Activated CD4-positive, CD25-positive, alpha-beta regulatory T cell treated with anti-CD3 and anti-CD28 coated beads, Interleukin-2, amount 50 U/mL, for 72 hours (primary cell): Measurements from ENCODE around the gene HTT.
"Not testable (repeated sequence)": the region's sequence is repeated elsewhere in the genome, so short reads cannot be mapped to it uniquely, and the experiment has no call there.

ENCODE experiments used
- DNase-seq: peaks from one replicate; pipeline ENCODE4 v3.0.0; 2021

HTT gene

DNA sequence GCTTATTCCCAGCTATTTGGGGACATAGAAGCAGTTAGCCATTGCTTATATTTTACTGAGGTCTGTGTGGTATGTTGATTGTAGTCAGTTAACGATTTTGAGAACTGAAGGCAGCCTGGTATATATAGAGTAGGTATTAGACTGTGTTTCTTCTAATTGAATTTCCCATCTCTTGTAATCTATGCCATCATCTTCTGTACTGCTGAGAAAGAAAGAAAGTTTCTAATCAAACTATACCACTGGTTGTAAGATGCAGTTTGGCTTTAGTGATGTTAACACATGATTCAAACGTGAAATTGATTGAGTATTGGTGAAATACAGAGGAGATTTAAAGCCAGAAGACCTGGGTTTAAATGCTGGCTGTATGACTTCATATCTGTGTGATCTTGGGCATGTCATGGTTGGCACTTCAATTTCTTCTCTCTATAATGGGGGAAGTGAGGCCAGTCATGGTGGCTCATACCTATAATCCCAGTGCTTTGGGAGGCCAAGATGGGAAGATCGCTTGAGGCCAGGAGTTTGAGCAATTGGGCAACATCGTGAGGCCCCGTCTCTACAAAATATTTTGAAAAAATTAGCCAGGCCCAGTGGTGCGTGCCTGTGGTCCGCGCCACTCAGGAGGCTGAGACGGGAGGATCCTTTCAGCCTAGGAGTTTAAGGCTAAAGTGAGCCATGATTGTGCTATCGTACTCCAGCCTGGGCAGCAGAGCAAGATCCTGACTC, 11.6 kb downstream of the HTT start:
- no peak for DNase-seq

DNA sequence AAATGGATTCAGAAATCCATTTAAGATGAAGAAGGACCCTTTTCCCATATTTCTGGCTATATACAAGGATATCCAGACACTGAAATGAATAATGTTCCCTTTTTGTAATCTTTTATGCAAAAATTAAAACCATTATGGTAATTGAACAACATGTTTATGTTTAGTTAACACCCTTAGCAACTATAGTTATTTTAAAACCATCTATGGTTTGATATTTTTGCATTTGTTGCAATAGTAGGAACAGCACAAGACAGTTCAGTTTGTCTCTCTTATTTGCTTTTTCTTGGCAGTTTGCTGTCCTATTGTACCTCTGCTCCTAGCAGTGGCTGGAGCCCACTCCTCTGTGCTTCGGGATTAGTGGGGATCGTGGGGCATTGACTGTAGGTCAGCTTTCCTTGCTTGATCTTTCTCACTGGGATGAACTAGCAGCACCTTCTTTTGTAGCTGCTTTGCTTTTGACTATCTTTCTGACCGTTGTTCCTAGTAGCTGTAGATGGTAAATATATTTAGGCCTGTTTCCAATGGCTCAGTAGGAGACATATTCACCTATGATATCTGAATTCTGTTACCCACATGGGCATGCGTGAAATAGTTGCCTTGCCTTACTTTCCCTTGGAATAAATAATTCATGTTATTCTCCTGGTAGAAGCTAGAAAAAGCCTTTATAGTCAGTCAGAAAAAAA, 12.8 kb downstream of the HTT start:
- no peak for DNase-seq

DNA sequence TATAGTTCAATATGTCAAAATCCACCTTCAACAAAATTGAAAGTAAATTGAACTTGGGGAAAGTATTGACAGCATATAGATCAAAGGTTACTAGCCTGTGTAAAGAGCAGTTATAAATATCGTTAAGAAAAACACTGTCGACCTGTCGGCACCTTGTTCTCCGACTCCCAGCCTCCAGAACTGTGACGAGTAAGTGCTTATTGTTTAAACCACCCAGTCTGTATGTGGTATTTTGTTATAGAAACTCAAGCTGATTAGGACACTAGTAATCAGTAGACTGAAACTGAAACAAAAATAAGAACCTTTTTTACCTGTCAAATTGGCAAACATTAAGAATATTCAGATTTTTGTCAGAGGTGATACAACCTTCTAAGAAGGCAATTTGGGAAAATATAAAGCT, 17.0 kb downstream of the HTT start:
- no peak for DNase-seq

DNA sequence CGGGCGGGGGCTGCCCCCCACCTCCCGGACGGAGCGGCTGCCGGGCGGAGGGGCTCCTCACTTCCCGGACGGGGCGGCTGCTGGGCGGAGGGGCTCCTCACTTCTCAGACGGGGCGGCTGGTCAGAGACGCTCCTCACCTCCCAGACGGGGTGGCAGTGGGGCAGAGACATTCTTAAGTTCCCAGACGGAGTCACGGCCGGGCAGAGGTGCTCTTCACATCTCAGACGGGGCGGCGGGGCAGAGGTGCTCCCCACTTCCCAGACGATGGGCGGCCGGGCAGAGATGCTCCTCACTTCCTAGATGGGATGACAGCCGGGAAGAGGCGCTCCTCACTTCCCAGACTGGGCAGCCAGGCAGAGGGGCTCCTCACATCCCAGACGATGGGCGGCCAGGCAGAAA, 20.2 kb downstream of the HTT start:
- DNase-seq = not testable (repeated sequence)

DNA sequence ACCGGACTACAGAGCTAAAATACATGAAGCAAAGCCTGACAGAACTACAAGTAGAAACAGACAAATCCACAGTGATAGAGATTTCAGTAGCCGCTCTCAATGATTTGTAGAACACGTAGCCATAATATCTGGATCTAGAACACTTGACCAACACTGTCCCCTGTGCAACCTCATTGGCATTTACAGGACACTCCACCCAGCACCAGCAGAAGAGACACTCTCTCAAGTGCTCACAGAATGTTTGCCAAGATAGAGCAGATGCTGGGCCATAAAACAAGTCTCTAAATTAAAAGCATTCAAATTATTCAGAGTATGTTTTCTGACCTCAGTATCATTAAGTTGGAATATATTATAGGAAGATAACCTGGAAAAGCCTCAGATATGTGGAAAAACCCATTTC, 21.7 kb downstream of the HTT start:
- DNase-seq = no peak

DNA sequence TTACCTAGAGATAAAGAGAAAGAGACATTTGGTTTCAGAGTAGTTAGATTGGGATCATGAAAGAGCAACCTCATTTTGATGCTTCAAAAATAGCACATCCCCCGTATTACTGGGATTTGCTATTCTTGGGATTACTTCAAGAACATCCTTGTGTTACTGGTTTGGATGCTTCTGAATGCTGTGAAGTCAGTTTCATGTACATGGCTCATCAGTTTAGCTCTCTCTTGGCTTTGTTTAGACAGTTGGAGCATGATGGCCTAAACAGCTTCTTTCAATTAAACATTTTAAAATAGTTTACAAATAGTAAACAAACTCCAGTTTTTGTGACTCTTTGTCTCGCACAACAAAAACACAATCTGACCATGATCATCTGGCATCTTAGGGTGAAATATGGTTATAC, 23.9 kb downstream of the HTT start:
- DNase-seq = no peak

DNA sequence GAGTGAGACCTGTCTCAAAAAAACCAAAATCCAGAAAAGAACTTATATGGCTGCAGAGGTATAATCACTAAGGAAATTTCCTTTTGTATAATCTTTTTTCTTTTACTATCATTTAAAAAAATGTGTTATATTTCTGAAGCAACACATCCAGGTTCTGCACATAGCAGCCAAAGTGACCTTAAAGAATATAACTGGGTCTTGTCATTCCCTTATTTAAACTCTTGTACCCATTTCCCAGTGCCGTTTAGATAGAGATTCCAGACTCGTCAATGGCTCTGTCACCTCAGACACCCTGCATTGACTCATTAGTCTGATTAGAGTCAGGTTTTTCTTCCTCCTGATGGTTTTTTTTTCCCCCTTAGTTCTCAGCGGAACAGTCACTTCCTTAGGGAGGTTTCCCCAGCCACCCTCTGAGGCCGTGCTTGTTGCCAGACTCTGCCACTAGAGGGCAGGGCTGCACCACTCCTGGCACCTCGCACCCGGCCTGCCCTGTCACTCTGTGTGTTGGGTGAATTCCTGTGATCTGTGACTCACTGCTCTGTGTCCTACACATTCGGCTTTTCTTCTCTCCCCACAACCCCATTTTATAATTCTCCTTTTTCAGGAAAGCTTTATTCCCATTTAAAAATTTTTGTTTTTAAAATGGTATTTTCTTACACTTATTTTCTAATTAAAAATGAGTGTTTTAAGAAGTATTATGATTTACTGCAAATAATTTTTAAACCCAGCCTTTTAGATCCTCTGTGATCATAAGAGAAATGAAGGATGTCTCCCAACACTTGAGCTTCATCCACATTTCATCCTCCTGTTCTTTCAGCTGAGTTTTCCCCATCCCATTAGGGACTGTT, 32.1 kb downstream of the HTT start:
- peak; percentile 91 for DNase-seq

DNA sequence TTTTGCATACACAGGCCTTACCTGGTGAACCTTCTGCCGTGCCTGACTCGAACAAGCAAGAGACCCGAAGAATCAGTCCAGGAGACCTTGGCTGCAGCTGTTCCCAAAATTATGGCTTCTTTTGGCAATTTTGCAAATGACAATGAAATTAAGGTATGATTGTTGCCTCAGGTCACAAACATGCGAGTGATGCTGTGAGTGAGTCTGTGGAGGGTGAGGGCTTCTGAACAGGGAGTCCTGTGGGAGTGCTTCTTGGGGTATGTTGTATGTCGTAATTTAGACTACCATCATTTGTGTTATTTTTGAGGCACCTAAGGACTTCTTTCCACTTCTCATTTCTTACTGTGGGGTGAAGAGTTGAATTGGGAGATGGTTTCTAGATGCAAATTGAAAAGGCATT, 32.8 kb downstream of the HTT start:
- no peak for DNase-seq

DNA sequence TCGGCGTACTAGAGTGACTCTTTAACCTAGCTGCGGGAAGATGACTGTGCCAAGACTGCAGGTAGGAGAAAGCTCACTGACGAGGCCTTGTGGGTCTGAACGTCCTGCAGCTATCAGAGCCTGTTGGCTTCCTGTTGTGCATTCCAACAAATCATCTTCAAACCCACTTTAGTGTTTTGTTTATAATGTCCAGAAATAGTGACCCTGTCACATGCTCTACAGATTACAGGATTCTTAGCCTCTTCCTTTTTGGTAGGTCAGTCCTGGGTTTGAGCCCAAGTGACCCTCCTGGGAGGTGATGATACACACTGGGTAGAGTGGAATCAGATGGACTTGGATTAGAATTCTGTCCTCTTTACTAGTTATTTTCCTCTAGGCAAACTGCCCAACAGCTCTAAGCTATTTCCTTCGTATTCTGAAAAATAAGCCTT, 33.2 kb downstream of the HTT start:
- DNase-seq = no peak

DNA sequence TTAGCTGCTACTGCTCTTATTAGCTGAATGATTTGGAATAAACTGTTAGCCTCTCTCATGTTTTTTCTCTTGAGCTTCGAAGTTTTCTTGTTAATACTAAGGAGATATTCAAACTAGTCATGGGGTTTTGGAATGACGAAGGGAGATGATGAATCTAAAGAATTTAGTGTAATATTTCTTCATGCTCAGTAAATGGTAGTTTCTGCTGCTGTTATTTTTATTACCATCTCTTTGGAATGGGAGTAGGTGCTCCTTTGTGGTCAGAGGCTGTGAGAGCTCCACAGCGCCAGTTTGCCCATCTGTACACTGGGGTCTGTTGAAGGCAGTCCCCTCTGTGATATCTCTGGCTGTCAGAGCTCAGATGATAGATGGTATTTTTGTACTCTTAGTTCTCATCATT, 33.7 kb downstream of the HTT start:
- DNase-seq = no peak

DNA sequence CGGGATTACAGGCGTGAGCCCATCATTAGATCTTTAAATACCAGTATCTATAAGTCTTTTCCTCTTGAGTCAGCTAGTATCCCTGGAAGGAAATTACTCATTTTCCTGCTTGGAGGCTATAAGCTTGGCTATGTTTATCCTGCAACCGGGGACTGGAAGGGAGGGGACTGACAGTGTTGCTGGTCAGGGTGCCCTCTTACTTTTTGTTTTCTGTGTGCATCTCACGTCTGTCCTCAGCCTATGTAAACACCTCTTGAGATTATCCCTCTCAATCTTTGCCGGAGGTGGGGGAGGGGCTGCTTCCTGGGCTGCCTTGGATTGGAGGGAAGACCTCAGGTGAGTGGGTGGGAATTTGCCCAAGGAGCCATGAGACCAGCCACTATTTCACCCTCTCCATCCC, 37.0 kb downstream of the HTT start:
- DNase-seq = no peak

DNA sequence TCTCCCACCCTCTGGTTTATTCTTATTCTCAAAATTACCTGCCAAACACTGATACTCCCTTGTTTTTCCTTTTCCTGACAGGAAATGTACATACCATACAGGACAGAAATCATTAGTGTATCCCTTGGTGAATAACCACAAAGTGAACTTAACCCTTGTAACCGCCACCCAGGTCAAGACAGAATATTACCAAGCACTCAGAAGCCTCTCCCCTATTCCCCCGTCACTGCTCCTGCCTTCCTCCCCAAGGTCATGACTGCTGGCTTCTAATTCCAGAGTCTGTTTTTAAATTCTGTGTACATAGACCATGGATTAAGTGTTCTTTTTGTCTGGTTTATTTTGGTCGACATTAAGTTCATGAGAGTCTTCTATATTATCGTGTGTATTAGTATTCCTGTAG, 37.7 kb downstream of the HTT start:
- DNase-seq = no peak

DNA sequence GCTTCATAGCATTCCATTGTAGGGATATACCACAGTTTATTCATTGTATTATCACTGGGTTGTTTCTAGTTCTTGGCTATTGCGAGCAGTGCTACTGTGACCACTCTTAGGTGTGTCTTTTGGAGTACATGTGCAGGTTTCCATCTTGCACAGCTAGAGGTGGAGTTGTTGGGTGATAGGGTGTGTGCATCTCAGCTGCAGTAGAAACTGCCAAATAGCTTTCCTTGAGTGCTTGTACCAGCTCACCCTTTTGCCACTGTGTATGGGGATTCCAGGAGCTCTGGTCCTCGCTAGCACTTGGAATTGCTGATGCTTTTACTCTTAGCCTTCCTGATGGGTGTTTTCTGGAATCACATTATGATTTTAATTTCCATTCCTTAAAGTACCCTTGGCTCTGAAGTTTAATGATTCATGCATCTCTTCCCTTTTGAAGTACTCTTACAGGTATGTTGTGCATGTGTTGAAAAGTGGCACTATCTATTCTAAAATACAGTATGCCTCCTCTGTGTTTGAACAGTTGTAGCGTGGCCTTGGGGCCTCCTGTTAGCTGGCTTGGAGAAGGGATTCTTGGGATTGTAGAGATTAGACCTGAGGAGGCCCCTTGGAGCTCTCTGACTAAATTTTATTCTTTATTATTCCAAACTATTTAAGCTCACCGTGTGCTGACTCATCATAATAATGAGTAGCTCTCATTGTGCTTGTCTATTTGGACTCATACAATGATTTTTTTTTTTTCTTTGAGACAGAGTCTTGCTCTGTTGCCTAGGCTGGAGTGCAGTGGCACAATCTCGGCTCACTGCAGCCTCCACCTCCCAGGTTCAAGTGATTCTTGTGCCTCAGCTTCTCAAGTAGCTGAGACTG, 38.4 kb downstream of the HTT start:
- no peak for DNase-seq

DNA sequence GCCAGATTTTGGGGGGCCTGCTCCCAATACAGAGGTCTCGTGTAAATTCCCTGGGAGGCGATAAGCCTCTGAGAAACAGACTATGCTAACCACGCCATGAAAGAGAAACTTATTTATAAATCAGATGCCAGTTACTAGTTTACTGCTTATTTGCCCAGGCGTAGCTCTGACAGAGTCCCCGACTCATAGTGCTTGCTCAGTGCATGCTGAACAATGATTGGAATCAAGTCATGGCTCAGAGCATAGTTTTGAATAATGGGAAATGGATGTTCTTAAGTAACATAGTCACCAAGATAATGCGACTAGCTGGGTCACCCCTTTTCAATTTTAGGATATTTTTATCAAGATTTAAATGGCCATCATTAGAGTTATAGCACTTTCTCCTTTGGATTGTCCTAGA, 39.9 kb downstream of the HTT start:
- DNase-seq = no peak

DNA sequence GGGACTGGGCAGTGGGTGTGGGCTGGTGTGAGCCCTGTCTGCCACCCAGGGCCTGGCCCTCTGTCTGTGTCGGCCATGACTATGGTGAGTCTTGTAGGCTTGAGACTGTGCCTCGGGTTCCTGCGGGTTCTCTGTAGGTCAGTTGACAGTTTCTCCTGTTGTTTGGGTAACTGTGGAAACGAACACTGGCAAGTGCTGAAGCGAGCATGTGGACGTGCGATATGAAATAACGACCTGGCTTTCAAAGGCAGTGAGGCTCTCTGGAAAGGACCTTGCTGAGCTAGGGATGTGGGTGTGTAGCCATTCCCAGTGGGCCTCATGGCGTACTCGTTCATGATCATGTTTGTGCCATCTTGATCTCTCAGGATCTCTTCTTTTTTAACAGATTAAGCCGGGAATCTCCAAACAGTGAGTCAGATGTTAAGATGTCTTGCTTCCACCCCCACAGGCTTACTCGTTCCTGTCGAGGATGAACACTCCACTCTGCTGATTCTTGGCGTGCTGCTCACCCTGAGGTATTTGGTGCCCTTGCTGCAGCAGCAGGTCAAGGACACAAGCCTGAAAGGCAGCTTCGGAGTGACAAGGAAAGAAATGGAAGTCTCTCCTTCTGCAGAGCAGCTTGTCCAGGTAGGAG, 41.3 kb downstream of the HTT start:
- DNase-seq = no peak

DNA sequence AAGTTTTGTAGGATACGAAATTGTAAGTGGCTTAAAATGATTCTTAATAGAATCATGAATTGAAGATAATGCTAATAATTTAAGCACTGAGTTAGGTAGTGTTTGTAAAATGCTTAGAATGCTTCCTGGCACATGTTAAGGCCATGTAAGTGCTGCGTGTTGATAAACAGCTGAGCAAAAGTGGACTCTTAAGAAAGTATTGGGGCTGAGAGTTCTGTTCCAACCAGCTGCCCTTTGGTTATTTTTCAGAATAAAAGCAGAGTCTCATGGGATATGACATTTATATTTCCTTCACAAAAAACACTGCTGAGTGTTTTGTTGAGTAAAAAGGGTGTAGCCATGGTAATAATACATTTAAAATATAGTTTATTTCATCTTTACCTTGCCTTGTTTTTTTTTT, 42.5 kb downstream of the HTT start:
- no peak for DNase-seq

DNA sequence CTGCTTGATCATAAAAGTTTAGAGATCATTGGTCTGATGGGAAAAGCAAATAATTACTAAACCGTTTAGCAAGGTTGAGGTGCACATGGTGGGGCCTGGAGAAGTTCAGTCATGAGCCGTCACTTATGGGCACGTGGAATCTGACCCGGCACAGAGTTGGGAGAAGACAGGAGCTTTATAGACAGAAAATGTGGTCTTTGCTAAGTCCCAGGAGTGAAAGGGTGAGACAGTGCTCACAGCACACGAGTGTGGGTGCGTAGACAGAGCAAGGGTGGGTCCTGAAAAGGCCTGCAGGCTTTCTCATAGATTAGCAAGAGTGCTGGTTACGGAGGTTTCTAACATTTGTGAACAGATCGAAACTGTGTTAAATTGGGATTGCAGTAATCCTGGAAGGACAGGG, 43.8 kb downstream of the HTT start:
- no peak for DNase-seq

DNA sequence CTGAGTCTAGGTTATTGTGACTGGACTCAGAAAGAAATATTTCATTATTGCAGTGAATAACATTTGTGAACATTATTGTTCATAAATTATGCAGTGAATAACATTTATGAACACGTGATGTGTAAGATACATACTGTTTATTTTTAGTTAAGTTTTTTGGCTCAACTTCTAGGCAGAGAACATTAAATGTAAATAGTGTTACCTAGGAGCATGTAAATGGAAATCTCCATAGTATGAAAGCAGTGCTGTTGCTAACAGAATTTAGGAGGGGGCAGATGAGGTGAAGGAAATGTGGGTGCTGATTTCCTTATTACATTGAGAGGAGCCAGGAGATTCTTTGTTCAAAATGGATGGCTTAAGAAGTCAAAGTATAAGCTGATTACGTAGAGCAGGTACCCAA, 45.0 kb downstream of the HTT start:
- DNase-seq = no peak

DNA sequence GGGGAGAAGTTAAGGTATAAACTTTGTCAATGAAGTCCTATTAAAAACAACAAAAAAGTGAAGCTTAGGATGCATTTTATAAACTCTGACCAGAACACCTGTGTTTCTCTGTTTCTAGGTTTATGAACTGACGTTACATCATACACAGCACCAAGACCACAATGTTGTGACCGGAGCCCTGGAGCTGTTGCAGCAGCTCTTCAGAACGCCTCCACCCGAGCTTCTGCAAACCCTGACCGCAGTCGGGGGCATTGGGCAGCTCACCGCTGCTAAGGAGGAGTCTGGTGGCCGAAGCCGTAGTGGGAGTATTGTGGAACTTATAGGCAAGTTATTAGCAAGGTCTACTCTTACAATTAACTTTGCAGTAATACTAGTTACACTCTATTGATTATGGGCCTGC, 46.6 kb downstream of the HTT start:
- no peak for DNase-seq

DNA sequence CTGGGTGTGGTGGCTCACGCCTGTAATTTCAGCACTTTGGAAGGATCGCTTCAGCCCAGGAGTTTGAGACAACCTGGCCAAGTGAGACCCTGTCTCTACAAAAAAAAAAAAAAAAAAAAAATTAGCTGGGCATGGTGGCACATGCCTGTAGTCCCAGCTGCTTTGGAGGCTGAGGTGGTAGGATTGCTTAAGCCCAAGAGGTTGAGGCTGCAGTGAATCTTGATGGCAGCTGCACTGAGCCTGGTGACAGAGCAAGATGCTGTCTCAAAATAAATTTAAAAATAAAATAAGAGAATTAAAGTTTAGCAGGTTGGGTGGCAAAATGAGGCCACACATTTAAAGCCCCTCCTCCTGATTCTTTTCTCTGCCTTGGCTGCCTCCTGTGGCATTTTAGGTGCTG, 47.1 kb downstream of the HTT start:
- DNase-seq = no peak

DNA sequence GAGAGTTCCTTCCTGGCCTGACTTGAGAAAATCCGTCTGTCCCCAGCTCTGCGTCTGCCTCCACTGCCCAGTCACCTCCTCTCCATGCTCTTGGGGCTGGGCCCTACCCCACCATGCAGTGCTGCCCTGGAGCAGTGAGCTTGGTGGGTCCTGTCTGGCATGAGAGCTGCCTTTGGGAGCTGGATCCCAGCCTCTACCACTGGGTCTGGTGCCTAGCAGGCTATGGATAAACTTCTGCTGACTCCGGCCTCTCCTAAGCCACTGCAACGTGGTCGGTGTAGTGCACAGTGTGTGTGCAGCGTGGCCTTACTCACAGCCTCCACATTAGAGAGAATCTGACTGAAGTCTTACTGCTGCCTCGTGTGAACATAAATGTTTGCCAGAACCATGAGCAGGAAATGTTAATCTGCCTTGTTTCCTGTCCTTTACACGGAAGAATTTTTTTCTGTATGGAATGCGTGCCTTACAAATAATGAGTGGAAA, 47.6 kb downstream of the HTT start:
- DNase-seq = no peak

DNA sequence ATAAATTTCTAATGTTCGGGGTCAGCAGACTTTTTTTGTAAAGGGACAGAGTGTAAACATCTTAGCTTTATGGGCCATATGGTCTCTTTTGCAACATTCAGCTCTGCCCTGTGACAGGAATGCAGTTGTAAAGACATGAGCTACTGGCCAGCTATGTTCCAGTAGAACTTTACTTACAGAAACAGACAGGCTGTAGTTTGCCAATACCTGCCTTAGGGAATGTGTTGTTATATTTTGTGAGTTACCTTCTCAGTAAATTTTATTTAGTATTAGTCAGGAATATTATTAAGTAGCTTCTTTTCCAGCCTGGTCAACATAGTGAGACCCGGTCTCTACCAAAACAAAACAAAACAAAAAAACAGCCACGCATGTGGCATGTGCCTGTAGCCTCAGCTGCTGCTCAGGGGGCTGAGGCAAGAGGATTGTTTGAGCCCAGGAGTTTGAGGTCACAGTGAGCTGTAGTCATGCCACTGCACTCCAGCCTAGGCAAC, 48.7 kb downstream of the HTT start:
- DNase-seq = no peak
